ENCODE measurements around the gene ZFHX3.
"Not testable (repeated sequence)": the region's sequence is repeated elsewhere in the genome, so short reads cannot be mapped to it uniquely, and the experiment has no call there.

ZFHX3 gene, protein sequence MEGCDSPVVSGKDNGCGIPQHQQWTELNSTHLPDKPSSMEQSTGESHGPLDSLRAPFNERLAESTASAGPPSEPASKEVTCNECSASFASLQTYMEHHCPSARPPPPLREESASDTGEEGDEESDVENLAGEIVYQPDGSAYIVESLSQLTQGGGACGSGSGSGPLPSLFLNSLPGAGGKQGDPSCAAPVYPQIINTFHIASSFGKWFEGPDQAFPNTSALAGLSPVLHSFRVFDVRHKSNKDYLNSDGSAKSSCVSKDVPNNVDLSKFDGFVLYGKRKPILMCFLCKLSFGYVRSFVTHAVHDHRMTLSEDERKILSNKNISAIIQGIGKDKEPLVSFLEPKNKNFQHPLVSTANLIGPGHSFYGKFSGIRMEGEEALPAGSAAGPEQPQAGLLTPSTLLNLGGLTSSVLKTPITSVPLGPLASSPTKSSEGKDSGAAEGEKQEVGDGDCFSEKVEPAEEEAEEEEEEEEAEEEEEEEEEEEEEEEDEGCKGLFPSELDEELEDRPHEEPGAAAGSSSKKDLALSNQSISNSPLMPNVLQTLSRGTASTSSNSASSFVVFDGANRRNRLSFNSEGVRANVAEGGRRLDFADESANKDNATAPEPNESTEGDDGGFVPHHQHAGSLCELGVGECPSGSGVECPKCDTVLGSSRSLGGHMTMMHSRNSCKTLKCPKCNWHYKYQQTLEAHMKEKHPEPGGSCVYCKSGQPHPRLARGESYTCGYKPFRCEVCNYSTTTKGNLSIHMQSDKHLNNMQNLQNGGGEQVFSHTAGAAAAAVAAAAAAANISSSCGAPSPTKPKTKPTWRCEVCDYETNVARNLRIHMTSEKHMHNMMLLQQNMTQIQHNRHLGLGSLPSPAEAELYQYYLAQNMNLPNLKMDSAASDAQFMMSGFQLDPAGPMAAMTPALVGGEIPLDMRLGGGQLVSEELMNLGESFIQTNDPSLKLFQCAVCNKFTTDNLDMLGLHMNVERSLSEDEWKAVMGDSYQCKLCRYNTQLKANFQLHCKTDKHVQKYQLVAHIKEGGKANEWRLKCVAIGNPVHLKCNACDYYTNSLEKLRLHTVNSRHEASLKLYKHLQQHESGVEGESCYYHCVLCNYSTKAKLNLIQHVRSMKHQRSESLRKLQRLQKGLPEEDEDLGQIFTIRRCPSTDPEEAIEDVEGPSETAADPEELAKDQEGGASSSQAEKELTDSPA (N-terminal part only)

GRCh38 chr16:73047536-73048291, at the start of gene ZFHX3:
Gene ZFHX3 (minus strand): TSS chr16:73048128. CDS start chr16:72960145, 87,983 bp downstream.
- DNase-seq (ENCODE audit: low spot score), result peak; percentile 31

- DNase-seq (ENCODE audit: low spot score), result no peak
Observed at GRCh38 chr16:73096510-73096909, 48.6 kb upstream of the ZFHX3 start.

GRCh38 chr16:73095885-73096421, 48.0 kb upstream of the ZFHX3 start:
- DNase-seq (ENCODE audit: low spot score), result no peak

GRCh38 chr16:73095142-73095820, 47.4 kb upstream of the ZFHX3 start:
- DNase-seq (ENCODE audit: low spot score), result no peak

- DNase-seq (ENCODE audit: low spot score), result no peak
Observed at GRCh38 chr16:73094371-73094770, 46.4 kb upstream of the ZFHX3 start.

DNA sequence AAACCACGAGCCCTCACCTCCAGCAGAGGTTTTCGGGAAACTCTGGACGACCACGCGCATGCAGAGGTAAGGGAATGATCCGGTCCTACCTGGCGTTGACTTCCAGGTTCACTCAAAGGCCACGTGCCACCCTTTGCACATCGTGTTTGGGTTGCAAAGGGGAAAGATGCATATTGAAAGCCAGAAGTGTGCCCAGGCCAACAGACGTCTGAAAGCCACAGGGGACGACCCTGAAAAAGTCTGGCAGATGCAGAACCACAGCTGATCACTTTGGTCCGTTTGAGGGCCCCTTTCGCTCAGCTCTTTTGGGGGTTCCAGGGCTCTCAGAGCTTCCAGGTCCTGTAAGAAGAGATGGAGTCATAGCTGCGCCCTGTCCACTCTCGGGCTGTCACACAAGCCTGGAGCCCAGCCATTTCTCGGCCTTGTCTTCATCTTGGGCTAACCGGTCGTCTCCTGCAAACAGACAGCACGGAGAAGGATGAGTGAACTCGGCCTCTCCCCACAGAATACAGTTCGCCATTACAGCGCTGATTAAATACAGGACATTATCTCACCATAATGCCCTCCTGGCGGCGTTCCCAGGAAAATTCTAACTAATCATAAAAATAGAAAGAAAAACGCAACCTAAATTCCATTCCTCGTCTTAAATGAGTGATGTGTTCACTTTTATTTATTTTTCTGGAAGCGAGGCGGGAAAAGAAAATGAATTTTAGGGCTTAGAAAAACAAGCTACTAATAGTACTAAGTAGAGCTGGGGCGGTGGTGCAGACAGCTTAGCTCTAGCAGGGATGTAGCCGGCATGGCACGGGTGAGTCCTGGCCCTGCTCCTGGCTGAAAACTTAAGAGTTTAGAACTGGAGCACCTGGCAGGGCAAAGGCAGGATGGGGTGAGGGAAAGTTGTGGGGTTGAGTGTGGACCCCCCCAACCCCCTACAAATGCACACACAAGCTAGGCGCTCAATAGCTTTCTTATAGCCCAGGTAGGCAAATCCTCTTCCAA, 45.5 kb upstream of the ZFHX3 start:
- DNase-seq (ENCODE audit: low spot score), result no peak

DNA sequence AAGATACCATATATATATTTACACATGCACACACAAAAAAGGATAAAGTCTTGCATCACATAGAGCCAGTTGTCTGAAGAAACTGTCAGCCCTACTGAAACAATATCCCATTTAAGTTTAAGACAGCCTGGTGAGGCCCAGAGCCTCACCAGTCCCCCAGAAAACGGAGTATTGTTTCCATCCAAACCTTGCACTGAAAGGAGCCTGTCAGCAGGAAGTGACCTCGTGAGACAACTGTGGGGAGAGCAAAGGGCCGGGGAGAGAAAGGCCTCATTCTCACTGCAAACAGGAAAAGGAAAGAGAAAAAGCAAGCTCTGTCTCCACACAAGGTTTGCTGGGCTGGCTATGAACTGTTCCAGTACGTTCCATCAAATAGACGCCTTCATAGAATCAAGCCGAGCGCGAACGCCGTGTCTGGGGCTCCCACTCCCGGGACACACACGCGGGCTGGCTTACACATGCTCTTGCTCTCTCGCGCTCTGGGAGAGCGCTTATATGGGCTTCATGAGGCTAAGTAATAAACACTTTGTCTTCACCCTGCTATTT, 44.4 kb upstream of the ZFHX3 start:
- DNase-seq (ENCODE audit: low spot score), result no peak

- DNase-seq (ENCODE audit: low spot score), result no peak
Observed at GRCh38 chr16:73091174-73091573, 43.2 kb upstream of the ZFHX3 start.

DNA sequence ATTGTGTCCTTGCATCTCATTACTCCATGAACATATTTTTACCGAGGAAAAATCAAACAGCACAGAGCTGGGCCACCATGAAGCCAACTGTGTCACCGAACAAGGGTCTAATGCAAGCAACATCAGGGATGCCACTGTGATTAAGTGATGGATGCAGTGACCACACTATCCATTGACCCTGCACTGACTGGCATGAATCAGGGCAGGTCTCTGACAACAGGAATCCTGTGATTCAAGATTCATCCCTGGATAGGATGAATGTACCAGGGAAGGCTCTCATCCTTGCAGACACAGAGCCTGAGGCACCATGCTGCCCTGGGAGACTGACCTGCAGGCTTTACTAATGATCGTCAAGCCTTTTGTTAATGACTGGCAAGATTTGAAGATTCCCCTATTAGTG, 41.5 kb upstream of the ZFHX3 start:
- no peak for DNase-seq (ENCODE audit: low spot score)

DNA sequence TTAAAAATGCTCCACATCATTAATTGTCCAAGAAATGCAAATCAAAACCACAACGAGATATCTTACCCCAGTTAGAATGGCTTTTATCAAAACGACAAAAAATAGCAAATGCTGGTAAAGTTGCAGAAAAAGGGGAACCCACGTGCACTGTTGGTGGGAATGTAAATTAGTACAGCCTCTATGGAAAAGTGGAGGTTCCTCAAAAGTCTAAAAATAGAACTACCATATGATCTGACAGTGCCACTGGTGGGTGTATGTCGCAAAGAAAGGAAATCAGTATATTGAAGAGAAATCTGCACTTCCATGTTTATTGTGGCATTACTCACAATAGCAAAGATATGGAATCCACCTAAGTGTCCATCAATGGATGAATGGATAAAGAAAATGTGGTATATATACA, 38.2 kb upstream of the ZFHX3 start:
- no peak for DNase-seq (ENCODE audit: low spot score)

DNA sequence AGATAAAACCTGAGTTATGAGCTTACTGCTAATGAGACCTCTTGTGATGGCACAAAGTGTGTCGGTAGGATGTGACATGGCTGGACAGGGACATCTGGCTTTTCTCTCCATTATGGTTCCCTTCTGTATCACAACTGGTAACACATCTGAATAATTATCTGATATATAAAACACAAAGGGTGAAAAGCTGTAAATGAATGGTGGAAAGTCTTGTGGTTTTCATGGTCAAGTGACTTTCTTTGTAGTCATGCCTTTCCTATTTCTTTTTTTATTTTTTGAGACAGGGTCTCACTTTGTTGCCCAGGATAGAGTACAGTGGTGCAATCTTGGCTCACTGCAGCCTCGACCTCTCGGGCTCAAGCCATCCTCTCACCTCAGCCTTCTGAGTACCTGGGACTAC, 35.3 kb upstream of the ZFHX3 start:
- no peak for DNase-seq (ENCODE audit: low spot score)

DNA sequence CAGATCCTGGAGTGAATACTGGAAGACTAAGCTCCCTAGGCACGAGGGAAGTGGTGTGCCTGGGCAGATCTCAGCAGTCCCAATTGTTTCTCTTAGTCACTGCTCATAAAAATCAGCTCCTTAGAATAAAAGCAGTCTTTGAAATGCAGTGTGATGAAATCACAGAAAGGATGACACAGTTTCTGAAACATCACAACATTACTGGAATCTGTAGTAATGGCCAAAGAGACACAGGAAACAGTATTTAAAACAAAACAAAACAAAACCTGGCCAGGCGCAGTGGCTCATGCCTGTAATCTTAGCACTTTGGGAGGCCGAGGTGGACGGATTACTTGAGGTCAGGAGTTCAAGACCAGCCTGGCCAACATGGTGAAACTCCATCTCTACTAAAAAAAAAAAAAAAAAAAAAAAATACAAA, 34.7 kb upstream of the ZFHX3 start:
- DNase-seq (ENCODE audit: low spot score), result not testable (repeated sequence)

DNA sequence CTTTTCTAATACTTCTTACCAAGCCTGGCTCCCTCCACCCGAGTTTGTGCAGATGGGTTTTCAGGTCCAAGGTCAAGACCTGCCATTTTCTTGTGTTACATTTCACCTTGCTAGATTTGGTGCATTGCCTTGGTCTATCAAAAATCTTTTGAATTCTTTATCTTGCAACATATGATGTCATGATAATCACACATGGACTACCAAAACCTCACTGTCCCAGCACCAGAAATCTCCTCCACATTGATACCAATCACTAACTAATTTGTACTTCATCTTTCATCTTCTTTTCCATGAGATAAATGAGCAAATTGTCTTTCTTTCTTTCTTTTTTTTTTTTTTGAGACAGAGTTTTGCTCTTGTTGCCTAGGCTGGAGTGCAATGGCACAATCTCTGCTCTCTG, 33.0 kb upstream of the ZFHX3 start:
- DNase-seq (ENCODE audit: low spot score), result no peak

DNA sequence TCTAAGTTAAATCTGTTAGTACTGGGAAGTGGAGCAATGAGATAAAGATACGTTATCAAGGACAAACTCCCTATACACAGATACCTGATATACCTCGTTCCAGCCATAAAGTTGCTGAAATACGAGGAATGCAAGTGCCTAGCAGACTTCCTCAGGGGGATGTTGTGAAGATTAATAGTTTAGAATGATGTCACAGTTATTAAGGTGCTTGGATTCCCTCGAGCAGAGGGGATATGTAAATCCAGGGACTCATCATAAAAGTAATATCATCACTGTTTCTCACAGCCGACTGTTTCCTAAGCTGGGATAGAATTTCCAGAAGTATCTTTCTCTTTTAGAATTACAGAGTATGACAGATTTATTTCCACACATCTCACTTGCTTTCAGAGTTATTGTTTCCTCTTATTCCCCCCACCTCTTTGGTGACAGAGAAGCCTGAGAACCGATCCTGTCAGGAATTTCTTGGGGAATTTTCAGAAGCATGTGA, 28.4 kb upstream of the ZFHX3 start:
- no peak for DNase-seq (ENCODE audit: low spot score)

GRCh38 chr16:73074382-73074781, 26.5 kb upstream of the ZFHX3 start:
- no peak for DNase-seq (ENCODE audit: low spot score)

DNA sequence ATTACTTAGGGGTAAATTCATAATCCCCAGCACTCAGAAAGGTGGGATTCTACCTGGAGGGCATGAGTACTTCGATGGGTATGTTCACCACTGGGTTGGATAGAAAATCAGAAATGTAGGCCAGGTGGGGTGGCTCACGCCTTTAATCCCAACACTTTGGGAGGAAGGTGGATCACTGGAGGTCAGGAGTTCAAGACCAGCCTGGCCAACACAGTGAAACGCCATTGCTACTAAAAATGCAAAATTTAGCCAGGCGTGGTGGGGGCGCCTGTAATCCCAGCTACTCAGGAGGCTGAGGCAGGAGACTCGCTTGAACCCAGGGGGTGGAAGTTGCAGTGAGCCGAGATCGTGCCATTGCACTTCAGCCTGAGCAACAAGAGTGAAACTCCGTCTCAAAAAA, 24.1 kb upstream of the ZFHX3 start:
- not testable (repeated sequence) for DNase-seq (ENCODE audit: low spot score)

DNA sequence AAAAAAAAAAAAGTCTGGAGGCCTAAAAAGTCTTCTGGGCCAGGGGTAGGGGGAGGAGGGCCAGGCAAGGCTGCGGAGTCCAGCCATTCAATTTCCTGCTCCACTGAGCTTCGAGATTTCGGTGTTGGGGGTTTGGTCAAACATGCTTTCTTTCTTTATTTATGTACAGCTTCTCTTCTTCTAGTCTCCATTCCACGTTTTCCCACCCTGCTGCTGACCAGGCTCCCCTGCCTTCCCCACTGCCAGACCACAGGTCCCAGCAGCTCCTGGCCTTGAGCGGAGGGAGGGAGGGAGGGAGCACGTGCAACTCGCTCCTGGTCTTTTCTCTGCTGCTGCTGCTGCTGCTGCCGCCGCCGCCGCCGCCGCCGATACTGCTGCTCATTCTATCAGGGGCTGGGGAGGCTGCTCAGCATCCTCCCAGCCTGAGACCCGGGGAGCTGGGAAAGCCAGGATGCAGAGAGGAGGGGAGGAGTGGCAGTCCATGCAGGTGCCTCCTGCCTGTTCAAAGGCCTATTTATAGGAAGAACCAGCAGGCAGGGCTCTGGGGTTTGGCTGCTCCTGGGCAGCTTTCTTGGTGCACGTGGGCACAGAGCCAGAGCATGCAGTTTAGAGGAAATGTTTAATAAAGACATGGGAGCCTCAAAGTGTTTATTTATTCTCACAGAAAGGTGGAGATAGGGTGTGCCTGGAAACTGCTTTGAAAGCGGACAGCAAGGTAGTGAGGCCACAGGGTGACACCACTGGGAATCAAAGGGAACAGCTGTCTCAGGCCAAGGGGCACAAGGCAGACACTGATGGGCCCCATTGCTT, 23.4 kb upstream of the ZFHX3 start:
- DNase-seq (ENCODE audit: low spot score), result no peak

- no peak for DNase-seq (ENCODE audit: low spot score)
Observed at GRCh38 chr16:73069581-73070262, 21.8 kb upstream of the ZFHX3 start.
